OCI-LY3 (cell line): ENCODE results near the gene LIN28B.

Experiments
- H2AFZ ChIP-seq: fragments of 200-600, 300-600 bp; shearing (Covaris generic); 2 replicates; pipeline ENCODE4 v1.6.0; 2014; ENCODE audit warnings: antibody characterized with exemption, low read depth, low read length
- H3K27ac ChIP-seq: fragments of 200-600, 300-600 bp; sonication (generic); 2 replicates; pipeline ENCODE4 v1.5.1; 2014; ENCODE audit warnings: mild to moderate bottlenecking, low read length, moderate library complexity, mixed read lengths
- H3K27me3 ChIP-seq: fragments of 200-600, 300-600 bp; sonication (generic); 2 replicates; pipeline ENCODE4 v1.6.1; 2014; ENCODE audit warnings: low read depth, low read length, mixed read lengths
- H3K36me3 ChIP-seq: fragments of 200-600, 300-600 bp; sonication (generic); replicated peaks from 2 replicates; pipeline ENCODE3; 2014; ENCODE audit warnings: low read depth, low read length, mixed read lengths
- H3K4me1 ChIP-seq: fragments of 300-600, 200-600 bp; sonication (generic); 2 replicates; pipeline ENCODE4 v1.6.1; 2014; ENCODE audit warnings: low read length, mixed read lengths
- H3K4me2 ChIP-seq: fragments of 200-600, 300-600 bp; sonication (generic); 2 replicates; pipeline ENCODE4 v1.6.1; 2014; ENCODE audit warnings: low read length, mixed read lengths
- H3K4me3 ChIP-seq: fragments of 300-600, 200-600 bp; sonication (generic); 2 replicates; pipeline ENCODE4 v1.5.1; 2014; ENCODE audit warnings: antibody characterized with exemption, mild to moderate bottlenecking, low read length, moderate library complexity
- H3K79me2 ChIP-seq: fragments of 300-600, 200-600 bp; shearing (Covaris generic); 2 replicates; pipeline ENCODE4 v1.6.1; 2014; ENCODE audit warnings: mild to moderate bottlenecking, low read length, mixed read lengths
- H3K9ac ChIP-seq: fragments of 300-600, 200-600 bp; shearing (Covaris generic); 2 replicates; pipeline ENCODE4 v1.6.0; 2014; ENCODE audit warnings: mild to moderate bottlenecking, low read length, moderate library complexity
- H3K9me3 ChIP-seq: fragments of 200-600, 300-600 bp; shearing (Covaris generic); 2 replicates; pipeline ENCODE4 v1.6.1; 2014; ENCODE audit warnings: low read length, mixed read lengths; ENCODE audit not compliant: insufficient read depth
- H4K20me1 ChIP-seq: fragments of 200-600, 300-600 bp; sonication (generic); 2 replicates; pipeline ENCODE4 v1.6.1; 2016; ENCODE audit warnings: low read length, mixed read lengths; ENCODE audit not compliant: insufficient read depth
- CTCF ChIP-seq: fragments of 200-600, 300-600 bp; sonication (generic); IDR thresholded peaks from 2 replicates; pipeline ENCODE4 v1.5.1; 2014; ENCODE audit warnings: antibody characterized with exemption, low read length, low read depth
- EZH2phosphoT487 ChIP-seq: fragments of 200-600 bp; shearing (Covaris generic); IDR thresholded peaks from 2 replicates; pipeline ENCODE4 v1.6.1; 2018; ENCODE audit warnings: antibody characterized with exemption, mixed run types, low read depth

LIN28B gene

GRCh38 chr6:105112577-105112976 is 155.7 kb downstream of the LIN28B start:
- Histone ChIP-seq H2AFZ (no peak overlapping the region), H4K20me1 (no peaks in the 10 kb centered on the region)
- TF ChIP-seq EZH2phosphoT487 (no peak), CTCF (no peak; the same call in 1 of the 2 replicates)

GRCh38 chr6:105113422-105113821 is 156.5 kb downstream of the LIN28B start:
- H3K27me3 ChIP-seq: no peaks in the 10 kb centered on the region
- TF ChIP-seq EZH2phosphoT487: no peak
- TF ChIP-seq CTCF: no peak
- no peak overlapping the region for H3K9ac ChIP-seq
- no peak overlapping the region for H3K4me3 ChIP-seq
- H3K79me2 ChIP-seq: no peaks in the 10 kb centered on the region
- H4K20me1 ChIP-seq: no peaks in the 10 kb centered on the region
- no peak overlapping the region for H2AFZ ChIP-seq
- H3K27ac ChIP-seq: no peak overlapping the region
- no peaks in the 10 kb centered on the region for H3K4me1 ChIP-seq
- H3K4me2 ChIP-seq: no peak overlapping the region
- H3K36me3 ChIP-seq: no peaks in the 10 kb centered on the region
- no peaks in the 10 kb centered on the region for H3K9me3 ChIP-seq

More at GRCh38 chr6:105112577-105112976, 155.7 kb downstream of the LIN28B start:
- H3K79me2 ChIP-seq: no peaks in the 10 kb centered on the region
- no peak overlapping the region for H3K27ac ChIP-seq
- no peak overlapping the region for H3K4me2 ChIP-seq
- no peaks in the 10 kb centered on the region for H3K27me3 ChIP-seq
- H3K9me3 ChIP-seq: no peaks in the 10 kb centered on the region
- no peaks in the 10 kb centered on the region for H3K4me1 ChIP-seq
- H3K36me3 ChIP-seq: no peaks in the 10 kb centered on the region
- no peak overlapping the region for H3K9ac ChIP-seq
- no peak overlapping the region for H3K4me3 ChIP-seq

GRCh38 chr6:105116150-105116549 is 159.2 kb downstream of the LIN28B start:
- Histone ChIP-seq H4K20me1 (no peaks in the 10 kb centered on the region), H3K9ac (no peak overlapping the region), H3K9me3 (no peaks in the 10 kb centered on the region), H3K79me2 (no peaks in the 10 kb centered on the region), H3K4me2 (no peak overlapping the region), H2AFZ (no peak overlapping the region), H3K36me3 (no peaks in the 10 kb centered on the region), H3K4me3 (no peak overlapping the region), H3K4me1 (no peaks in the 10 kb centered on the region), H3K27me3 (no peaks in the 10 kb centered on the region), H3K27ac (no peak overlapping the region)
- TF ChIP-seq CTCF (no peak), EZH2phosphoT487 (no peak)

- Histone ChIP-seq H3K79me2 (no peaks in the 10 kb centered on the region), H3K4me1 (no peaks in the 10 kb centered on the region), H3K4me3 (no peak overlapping the region), H3K27me3 (no peaks in the 10 kb centered on the region), H3K4me2 (no peak overlapping the region), H3K27ac (no peak overlapping the region), H3K9me3 (no peaks in the 10 kb centered on the region), H3K36me3 (no peaks in the 10 kb centered on the region), H4K20me1 (no peaks in the 10 kb centered on the region), H3K9ac (no peak overlapping the region), H2AFZ (no peak overlapping the region)
- no peak for TF ChIP-seq CTCF
- no peak for TF ChIP-seq EZH2phosphoT487
Measured at GRCh38 chr6:105120570-105120969, 163.7 kb downstream of the LIN28B start.
